H9 (cell line): ENCODE measurements around the gene SCLY. TPM values are rescaled to one million over a fixed set of nuclear protein-coding genes. Genes with fewer than 3 reads are reported as not detected.
A peak's percentile ranks its signal among the peaks of the same experiment; 100 is the strongest.

ENCODE experiments used
- DNase-seq: peaks from one replicate; pipeline ENCODE4 v3.0.0-alpha.2; 2017
- H2AFZ ChIP-seq: one replicate; pipeline ENCODE4 v1.6.1; 2013; ENCODE audit warnings: mild to moderate bottlenecking, low read length, control low read depth, moderate library complexity
- H2AK5ac ChIP-seq: 2 replicates; pipeline ENCODE4 v1.6.1; 2013; ENCODE audit warnings: low read length, control low read depth, mixed read lengths; ENCODE audit not compliant: insufficient read length
- H2BK120ac ChIP-seq: one replicate; pipeline ENCODE4 v1.6.1; 2013; ENCODE audit warnings: low read depth, mild to moderate bottlenecking, low read length, control low read depth, inconsistent platforms; ENCODE audit not compliant: poor library complexity, severe bottlenecking
- H2BK12ac ChIP-seq: 2 replicates; pipeline ENCODE4 v1.6.1; 2013; ENCODE audit warnings: low read length, control low read depth, mixed read lengths, low read depth; ENCODE audit not compliant: insufficient read length
- H2BK15ac ChIP-seq: 2 replicates; pipeline ENCODE4 v1.6.1; 2013; ENCODE audit warnings: low read depth, low read length, control low read depth
- H2BK20ac ChIP-seq: one replicate; pipeline ENCODE4 v1.6.1; 2013; ENCODE audit warnings: low read depth, mild to moderate bottlenecking, low read length, control low read depth, inconsistent platforms; ENCODE audit not compliant: poor library complexity, severe bottlenecking
- H2BK5ac ChIP-seq: 2 replicates; pipeline ENCODE4 v1.6.1; 2013; ENCODE audit warnings: low read length, control low read depth, mixed read lengths; ENCODE audit not compliant: insufficient read length
- H3K14ac ChIP-seq: 2 replicates; pipeline ENCODE4 v1.6.1; 2013; ENCODE audit warnings: low read length, control low read depth; ENCODE audit not compliant: insufficient read depth
- H3K18ac ChIP-seq: 2 replicates; pipeline ENCODE4 v1.6.1; 2013; ENCODE audit warnings: low read depth, mild to moderate bottlenecking, mixed read lengths, low read length, control low read depth; ENCODE audit not compliant: insufficient read length
- H3K23ac ChIP-seq: 2 replicates; pipeline ENCODE4 v1.6.1; 2013; ENCODE audit warnings: low read length, control low read depth, mixed read lengths, low read depth; ENCODE audit not compliant: insufficient read length
- H3K23me2 ChIP-seq: 2 replicates; pipeline ENCODE4 v1.6.1; 2013; ENCODE audit warnings: low read depth, mild to moderate bottlenecking, mixed read lengths, low read length, control low read depth; ENCODE audit not compliant: insufficient read length, poor library complexity, severe bottlenecking
- H3K27ac ChIP-seq: 2 replicates; pipeline ENCODE4 v1.5.1; 2013; ENCODE audit warnings: low read length, control low read depth, mixed read lengths, low read depth; ENCODE audit not compliant: insufficient read length
- H3K27me3 ChIP-seq: 2 replicates; pipeline ENCODE4 v1.6.1; 2013; ENCODE audit warnings: low read length, control low read depth, inconsistent platforms; ENCODE audit not compliant: insufficient read depth
- H3K4ac ChIP-seq: 2 replicates; pipeline ENCODE4 v1.6.1; 2013; ENCODE audit warnings: low read depth, mild to moderate bottlenecking, control low read depth, inconsistent platforms, low read length, moderate library complexity
- H3K4me1 ChIP-seq: 2 replicates; pipeline ENCODE4 v1.6.1; 2013; ENCODE audit warnings: low read length, control low read depth, inconsistent platforms; ENCODE audit not compliant: insufficient read depth
- H3K4me2 ChIP-seq: 2 replicates; pipeline ENCODE4 v1.6.1; 2013; ENCODE audit warnings: low read length, control low read depth, mixed read lengths; ENCODE audit not compliant: insufficient read length, insufficient read depth
- H3K56ac ChIP-seq: 2 replicates; pipeline ENCODE4 v1.6.1; 2013; ENCODE audit warnings: low read depth, mild to moderate bottlenecking, mixed read lengths, low read length, control low read depth; ENCODE audit not compliant: insufficient read length
- H3K79me1 ChIP-seq: 2 replicates; pipeline ENCODE4 v1.6.1; 2013; ENCODE audit warnings: low read depth, mild to moderate bottlenecking, moderate library complexity, low read length, control low read depth, inconsistent platforms; ENCODE audit not compliant: insufficient read depth, poor library complexity, severe bottlenecking
- H3K79me2 ChIP-seq: 2 replicates; pipeline ENCODE4 v1.6.1; 2013; ENCODE audit warnings: low read length, control low read depth, inconsistent platforms; ENCODE audit not compliant: insufficient read depth
- H3K9ac ChIP-seq: 2 replicates; pipeline ENCODE4 v1.6.1; 2013; ENCODE audit warnings: low read length, control low read depth, mixed read lengths; ENCODE audit not compliant: insufficient read length; ENCODE audit errors: extremely low read depth
- H3K9me3 ChIP-seq: one replicate; pipeline ENCODE4 v1.6.1; 2013; ENCODE audit warnings: low read depth, low read length, inconsistent platforms; ENCODE audit not compliant: control insufficient read depth
- H3T11ph ChIP-seq: one replicate; pipeline ENCODE4 v1.6.1; 2013; ENCODE audit warnings: mild to moderate bottlenecking, low read length, control low read depth, inconsistent platforms
- H4K20me1 ChIP-seq: one replicate; pipeline ENCODE4 v1.6.1; 2013; ENCODE audit not compliant: control insufficient read depth, insufficient read length, insufficient read depth
- H4K5ac ChIP-seq: 2 replicates; pipeline ENCODE4 v1.6.1; 2013; ENCODE audit warnings: low read depth, mild to moderate bottlenecking, mixed read lengths, low read length, control low read depth; ENCODE audit not compliant: insufficient read length
- H4K8ac ChIP-seq: replicated peaks from 2 replicates; pipeline ENCODE4 v1.6.1; 2013; ENCODE audit warnings: low read length, control low read depth, mixed read lengths, low read depth; ENCODE audit not compliant: insufficient read length
- H4K91ac ChIP-seq: 2 replicates; pipeline ENCODE4 v1.6.1; 2013; ENCODE audit warnings: low read depth, mild to moderate bottlenecking, moderate library complexity, mixed read lengths, low read length, control low read depth; ENCODE audit not compliant: insufficient read length
- H3K27ac Mint-ChIP-seq, 3 experiments: 2 replicates in 2 of 3; 3 replicates in 1 of 3; pipeline ENCODE4 v1.8.0; 2020 to 2021; ENCODE audit warnings: mixed read lengths in 3 of 3, mild to moderate bottlenecking in 1 of 3, moderate library complexity in 1 of 3
- H3K27me3 Mint-ChIP-seq: 2 replicates; pipeline ENCODE4 v1.8.0; 2021; ENCODE audit warnings: low read depth, mild to moderate bottlenecking, moderate library complexity, mixed read lengths
- H3K36me3 Mint-ChIP-seq, 3 experiments: 2 replicates in 2 of 3; 3 replicates in 1 of 3; pipeline ENCODE4 v1.8.0; 2020 to 2021; ENCODE audit warnings: low read depth in 3 of 3, mixed read lengths in 3 of 3; ENCODE audit not compliant: insufficient read depth in 1 of 3
- H3K4me1 Mint-ChIP-seq, 2 experiments: 2 replicates each; pipeline ENCODE4 v1.8.0; 2020; ENCODE audit warnings: mixed read lengths in 2 of 2
- H3K4me3 Mint-ChIP-seq, 2 experiments: 2 replicates in 1 of 2; 3 replicates in 1 of 2; pipeline ENCODE4 v1.8.0; 2020 to 2021; ENCODE audit warnings: mild to moderate bottlenecking in 2 of 2, mixed read lengths in 2 of 2, moderate library complexity in 1 of 2
- H3K9me3 Mint-ChIP-seq, 2 experiments: 2 replicates in 1 of 2; 3 replicates in 1 of 2; pipeline ENCODE4 v1.8.0; 2020; ENCODE audit warnings: mild to moderate bottlenecking in 2 of 2, mixed read lengths in 2 of 2, moderate library complexity in 1 of 2
- WGBS: extraction: QIAGEN DNeasy Blood & Tissue Kit; methylation state at CpG from one replicate; pipeline ENCODE4 v1.1.7; 2013; ENCODE audit warnings: missing lambda C conversion rate, low lambda C conversion rate, mixed read lengths; ENCODE audit not compliant: insufficient read length; ENCODE audit errors: extremely low coverage; 5-methylcytosine and 5-hydroxymethylcytosine counted together
- total RNA-seq: library from RNA; stranded (reverse); gene quantifications from 2 replicates; pipeline ENCODE4 v1.2.1, GENCODE V29; 2021
- TF ChIP-seq, protein P1 (sequence below): fragments of 200-600 bp; sonication (generic); conservative IDR thresholded peaks from 3 replicates; pipeline ENCODE4 v1.8.0; 2021; ENCODE audit warnings: antibody characterized with exemption, mild to moderate bottlenecking

SCLY gene
- total RNA-seq, 1 experiment from 2014 or later, result 55.3 TPM

DNA sequence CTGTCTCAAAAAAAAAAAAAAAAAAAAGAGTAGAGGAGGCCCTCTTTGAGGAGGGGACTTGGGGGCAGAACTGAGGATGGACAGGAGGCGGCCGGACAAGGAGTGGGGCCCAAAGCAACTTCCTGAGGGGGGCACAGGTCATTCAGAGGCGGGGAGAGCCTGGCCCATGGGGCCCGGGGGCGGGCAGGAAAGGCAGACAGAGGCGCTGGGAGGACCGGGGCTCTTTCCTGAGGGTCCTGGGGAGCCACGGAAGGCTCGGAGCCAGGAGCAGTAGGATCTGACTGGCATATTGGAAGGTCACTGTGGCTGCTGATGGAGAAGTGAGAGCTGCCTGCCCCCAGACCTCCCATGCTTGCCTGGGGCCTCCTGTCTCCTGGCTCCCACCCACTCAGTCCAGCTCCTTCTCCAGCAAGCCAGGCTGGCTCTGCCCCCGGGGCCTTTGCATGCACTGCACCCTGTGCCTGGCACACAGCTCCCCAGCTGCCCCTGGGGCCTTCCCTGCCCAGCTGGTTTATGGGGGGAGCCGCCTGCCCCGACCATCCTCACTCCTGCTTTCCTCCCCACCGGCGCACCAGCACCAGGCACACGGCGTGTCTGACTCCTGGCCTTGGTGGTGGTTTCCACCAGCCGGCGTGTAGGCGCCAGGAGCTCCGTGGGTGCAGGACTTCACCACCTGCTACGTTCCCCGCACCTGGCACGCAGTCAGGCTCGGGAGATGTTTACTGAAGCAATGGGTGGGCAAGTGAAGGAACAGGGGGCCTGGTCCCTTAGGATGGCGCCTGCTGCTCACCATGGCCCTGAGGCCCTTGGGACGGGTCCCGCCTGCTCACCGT is 44.9 kb downstream of the SCLY start:
- Histone ChIP-seq H3K23ac (no peak overlapping the region), H3K4me2 (no peak overlapping the region), H2BK5ac (no peak overlapping the region), H3K9me3 (no peaks in the 10 kb centered on the region), H4K5ac (no peak overlapping the region), H3K56ac (no peak overlapping the region), H2BK120ac (no peak overlapping the region), H3K79me2 (no peaks in the 10 kb centered on the region), H3K23me2 (no peaks in the 10 kb centered on the region), H2BK20ac (no peak overlapping the region), H3K14ac (no peak overlapping the region), H4K20me1 (no peaks in the 10 kb centered on the region), H3K9ac (no peak overlapping the region), H3T11ph (no peak overlapping the region), H2AK5ac (no peak overlapping the region), H3K27ac (no peak overlapping the region), H3K27me3 (no peaks in the 10 kb centered on the region), H3K18ac (no peak overlapping the region), H2BK15ac (no peak overlapping the region), H2BK12ac (no peak overlapping the region), H2AFZ (no peak overlapping the region), H4K8ac (no peak overlapping the region), H3K4me1 (no peaks in the 10 kb centered on the region; the same call in 1 of the 2 replicates), H3K79me1 (no peaks in the 10 kb centered on the region), H3K4ac (no peak overlapping the region), H4K91ac (no peak overlapping the region)
- WGBS, result no CpG with 5 or more reads among the region's 28 CpGs
- Mint-ChIP-seq H3K4me1 (peaks cover 19 to 28% of the 10 kb centered on the region in 2 experiments), H3K9me3 (peaks cover 0 to 1% of the 10 kb centered on the region in 2 experiments; a peak in 1 of 5 replicates), H3K27me3 (no peaks in the 10 kb centered on the region; the same call in none of the 2 replicates), H3K36me3 (no peaks in the 10 kb centered on the region), H3K27ac (no peak overlapping the region), H3K4me3 (peak overlapping the region in 1 of 2 experiments; percentile 40; a peak in 1 of 5 replicates)
- DNase-seq, result peak; percentile 25
- TF ChIP-seq, protein P1, sequence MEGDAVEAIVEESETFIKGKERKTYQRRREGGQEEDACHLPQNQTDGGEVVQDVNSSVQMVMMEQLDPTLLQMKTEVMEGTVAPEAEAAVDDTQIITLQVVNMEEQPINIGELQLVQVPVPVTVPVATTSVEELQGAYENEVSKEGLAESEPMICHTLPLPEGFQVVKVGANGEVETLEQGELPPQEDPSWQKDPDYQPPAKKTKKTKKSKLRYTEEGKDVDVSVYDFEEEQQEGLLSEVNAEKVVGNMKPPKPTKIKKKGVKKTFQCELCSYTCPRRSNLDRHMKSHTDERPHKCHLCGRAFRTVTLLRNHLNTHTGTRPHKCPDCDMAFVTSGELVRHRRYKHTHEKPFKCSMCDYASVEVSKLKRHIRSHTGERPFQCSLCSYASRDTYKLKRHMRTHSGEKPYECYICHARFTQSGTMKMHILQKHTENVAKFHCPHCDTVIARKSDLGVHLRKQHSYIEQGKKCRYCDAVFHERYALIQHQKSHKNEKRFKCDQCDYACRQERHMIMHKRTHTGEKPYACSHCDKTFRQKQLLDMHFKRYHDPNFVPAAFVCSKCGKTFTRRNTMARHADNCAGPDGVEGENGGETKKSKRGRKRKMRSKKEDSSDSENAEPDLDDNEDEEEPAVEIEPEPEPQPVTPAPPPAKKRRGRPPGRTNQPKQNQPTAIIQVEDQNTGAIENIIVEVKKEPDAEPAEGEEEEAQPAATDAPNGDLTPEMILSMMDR, result no peak
